Calu3 (cell line): Measurements from ENCODE around the gene SLX4. TPM values are rescaled to one million over a fixed set of nuclear protein-coding genes. Genes with fewer than 3 reads are reported as not detected.

ENCODE experiments used
- BruUV-seq: library from RNA; stranded (reverse); fragments of 400-500 nt; replicated peaks from 2 replicates; lab custom pipeline; 2021; lab: Mats Ljungman, UMichigan
- CTCF ChIA-PET: fragments of 300-600 bp; sonication (Branson Sonifier 250); formaldehyde crosslinking; loops from one replicate; lab custom pipeline; 2022; ENCODE audit warnings: antibody characterized with exemption; lab: Charles Lee
- DNase-seq: peaks from one replicate; pipeline ENCODE4 v3.0.0; 2022
- H3K27ac Mint-ChIP-seq: one replicate; pipeline ENCODE4 v1.8.0; 2022; ENCODE audit warnings: mixed read lengths; ENCODE audit not compliant: unreplicated experiment
- H3K27me3 Mint-ChIP-seq: one replicate; pipeline ENCODE4 v1.8.0; 2022; ENCODE audit warnings: mixed read lengths; ENCODE audit not compliant: unreplicated experiment
- H3K36me3 Mint-ChIP-seq: one replicate; pipeline ENCODE4 v1.8.0; 2022; ENCODE audit warnings: mild to moderate bottlenecking, moderate library complexity, mixed read lengths; ENCODE audit not compliant: insufficient read depth, unreplicated experiment
- H3K4me1 Mint-ChIP-seq: one replicate; pipeline ENCODE4 v1.8.0; 2022; ENCODE audit warnings: mild to moderate bottlenecking, low read depth, mixed read lengths; ENCODE audit not compliant: unreplicated experiment
- H3K4me3 Mint-ChIP-seq: one replicate; pipeline ENCODE4 v1.8.0; 2022; ENCODE audit warnings: mild to moderate bottlenecking, low read depth, moderate library complexity, mixed read lengths; ENCODE audit not compliant: unreplicated experiment
- H3K9me3 Mint-ChIP-seq: one replicate; pipeline ENCODE4 v1.8.0; 2022; ENCODE audit warnings: low read depth, mixed read lengths; ENCODE audit not compliant: unreplicated experiment
- CTCF ChIP-seq: fragments of 200-600 bp; IDR thresholded peaks from one replicate; pipeline ENCODE4 v1.8.0; 2022; ENCODE audit warnings: antibody characterized with exemption; ENCODE audit not compliant: unreplicated experiment
- intact Hi-C: fragments of 100-400 bp; cut with micrococcal nuclease; formaldehyde crosslinking; loops from one replicate; pipeline ENCODE4 v1.10.0; 2022; ENCODE audit not compliant: unreplicated experiment
- total RNA-seq: library from RNA; stranded (reverse); gene quantifications from 2 replicates; pipeline ENCODE4 v1.2.3, GENCODE V29; 2022

SLX4 gene
- total RNA-seq, 1 experiment from 2014 or later = 18.2 TPM

- BruUV-seq = no TSS peak
- Mint-ChIP-seq H3K4me3 (no peak overlapping the region), H3K27me3 (peaks cover 14% of the 10 kb centered on the region), H3K4me1 (no peaks in the 10 kb centered on the region), H3K27ac (no peak overlapping the region), H3K9me3 (peaks cover 10% of the 10 kb centered on the region), H3K36me3 (no peaks in the 10 kb centered on the region)
- TF ChIP-seq CTCF = no peak
- DNase-seq = no peak
- CTCF ChIA-PET = no interaction called here
- intact Hi-C loops = no loop called here
These were observed 57.0 kb downstream of the SLX4 start for GRCh38 chr16:3554351-3554928.

GRCh38 chr16:3553138-3553923, 58.1 kb downstream of the SLX4 start:
- BruUV-seq = no TSS peak
- H3K9me3 Mint-ChIP-seq = peaks cover 10% of the 10 kb centered on the region
- H3K4me1 Mint-ChIP-seq = no peaks in the 10 kb centered on the region
- CTCF ChIA-PET = no interaction called here
- TF ChIP-seq CTCF = no peak
- DNase-seq = no peak
- H3K27me3 Mint-ChIP-seq = peaks cover 14% of the 10 kb centered on the region
- no peak overlapping the region for H3K27ac Mint-ChIP-seq
- H3K36me3 Mint-ChIP-seq = no peaks in the 10 kb centered on the region
- intact Hi-C loops = no loop called here
- H3K4me3 Mint-ChIP-seq = no peak overlapping the region

GRCh38 chr16:3550851-3551847, 60.3 kb downstream of the SLX4 start:
- H3K27ac Mint-ChIP-seq = no peak overlapping the region
- no peaks in the 10 kb centered on the region for H3K4me1 Mint-ChIP-seq
- no peak overlapping the region for H3K4me3 Mint-ChIP-seq
- no peak for TF ChIP-seq CTCF
- H3K36me3 Mint-ChIP-seq = no peaks in the 10 kb centered on the region
- intact Hi-C loops = no loop called here
- DNase-seq = no peak
- H3K27me3 Mint-ChIP-seq = peaks cover 14% of the 10 kb centered on the region
- CTCF ChIA-PET = no interaction called here
- no TSS peak for BruUV-seq
- H3K9me3 Mint-ChIP-seq = peaks cover 10% of the 10 kb centered on the region

GRCh38 chr16:3549906-3550305, 61.5 kb downstream of the SLX4 start:
- CTCF ChIA-PET = no interaction called here
- TF ChIP-seq CTCF = no peak
- BruUV-seq = no TSS peak
- DNase-seq = no peak
- H3K9me3 Mint-ChIP-seq = peaks cover 10% of the 10 kb centered on the region
- H3K36me3 Mint-ChIP-seq = no peaks in the 10 kb centered on the region
- intact Hi-C loops = no loop called here
- no peaks in the 10 kb centered on the region for H3K4me1 Mint-ChIP-seq
- H3K27me3 Mint-ChIP-seq = peaks cover 14% of the 10 kb centered on the region
- no peak overlapping the region for H3K27ac Mint-ChIP-seq
- H3K4me3 Mint-ChIP-seq = no peak overlapping the region
